Epithelial cell of esophagus (primary cell): Measurements from ENCODE around the gene SFTPD.
"Not testable (repeated sequence)": the region's sequence is repeated elsewhere in the genome, so short reads cannot be mapped to it uniquely, and the experiment has no call there.

Experiments
- DNase-seq: peaks from one replicate; pipeline ENCODE4 v3.0.0; 2010; ENCODE audit warnings: low read depth
- H3K4me3 ChIP-seq: 2 replicates; pipeline ENCODE4 v1.5.1; 2011; ENCODE audit warnings: mild to moderate bottlenecking, low read length, control low read depth
- CTCF ChIP-seq: IDR thresholded peaks from 2 replicates; pipeline ENCODE4 v1.5.1; 2011; ENCODE audit warnings: low read depth, mild to moderate bottlenecking, low read length, control low read depth, inconsistent platforms; ENCODE audit not compliant: insufficient read depth; ENCODE audit errors: missing control alignments

Gene SFTPD

DNA sequence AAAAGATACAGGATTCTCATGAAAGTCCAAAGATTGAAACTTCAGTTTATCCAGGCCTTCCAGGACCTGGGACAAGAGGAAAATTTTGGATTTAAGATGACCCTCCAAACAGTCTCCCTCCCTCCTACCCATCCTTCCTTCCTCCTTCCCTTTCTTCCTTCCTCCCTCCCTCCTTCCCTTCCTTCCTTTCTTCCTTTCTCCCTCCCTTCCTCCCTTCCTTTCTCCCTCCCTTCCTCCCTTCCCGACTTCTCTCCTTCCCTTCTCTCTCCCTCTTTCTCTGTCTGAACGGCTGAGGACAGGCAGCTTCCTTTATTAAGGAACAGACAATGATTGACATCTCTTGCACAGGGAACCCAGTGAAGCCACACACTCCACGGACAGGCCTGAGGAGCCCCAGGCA is 23.3 kb downstream of the SFTPD start:
- H3K4me3 ChIP-seq, result no peak overlapping the region
- no peak for TF ChIP-seq CTCF
- DNase-seq, result no peak

GRCh38 chr10:79923669-79924068 is 25.2 kb downstream of the SFTPD start:
- H3K4me3 ChIP-seq, result no peak overlapping the region
- DNase-seq, result no peak
- no peak for TF ChIP-seq CTCF

DNA sequence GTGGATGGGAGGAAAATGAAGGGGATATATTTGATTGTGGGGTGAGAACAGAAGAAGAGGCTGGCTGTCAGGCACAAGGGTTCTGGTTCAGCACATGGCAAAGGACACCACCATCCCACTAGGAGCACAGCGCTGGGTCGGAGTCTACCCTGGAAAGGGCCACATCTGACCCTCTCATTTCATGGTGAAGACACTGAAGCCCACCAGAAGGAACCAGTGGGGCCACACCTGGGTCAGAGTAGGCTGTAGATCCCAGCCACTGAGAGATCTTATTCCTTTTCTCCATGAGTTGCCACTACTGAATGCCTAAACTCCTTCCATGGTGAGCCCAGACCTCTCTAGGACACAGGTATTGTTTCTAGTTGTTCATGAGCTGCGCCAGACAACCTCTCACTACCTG is 25.8 kb downstream of the SFTPD start:
- no peak for TF ChIP-seq CTCF
- no peak for DNase-seq
- no peak overlapping the region for H3K4me3 ChIP-seq

- not testable (repeated sequence) for H3K4me3 ChIP-seq, DNase-seq
Observed at GRCh38 chr10:79922011-79922412, 26.9 kb downstream of the SFTPD start.

DNA sequence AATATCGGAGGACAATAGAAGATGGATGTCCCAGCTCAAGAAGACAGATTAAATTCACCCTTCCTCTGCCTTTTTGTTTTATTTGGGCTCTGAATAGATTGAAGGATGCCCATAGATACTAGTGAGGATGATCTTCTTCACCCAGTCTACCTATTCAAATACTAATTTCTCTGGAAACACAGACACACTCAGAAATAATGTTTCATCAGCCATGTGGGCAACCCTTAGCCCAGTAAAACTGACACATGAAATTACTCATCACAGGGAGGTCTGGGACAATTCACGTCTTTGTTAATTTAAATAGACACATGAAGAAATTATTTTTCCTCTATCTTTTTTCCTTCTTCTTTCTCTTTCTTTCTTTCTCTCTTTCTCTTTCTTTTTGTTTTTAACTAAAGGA is 33.1 kb downstream of the SFTPD start:
- H3K4me3 ChIP-seq, DNase-seq: not testable (repeated sequence)

GRCh38 chr10:79914512-79914911 is 34.4 kb downstream of the SFTPD start:
- not testable (repeated sequence) for H3K4me3 ChIP-seq, DNase-seq

GRCh38 chr10:79910836-79911235 is 38.1 kb downstream of the SFTPD start:
- no peak for TF ChIP-seq CTCF
- no peak for DNase-seq

DNA sequence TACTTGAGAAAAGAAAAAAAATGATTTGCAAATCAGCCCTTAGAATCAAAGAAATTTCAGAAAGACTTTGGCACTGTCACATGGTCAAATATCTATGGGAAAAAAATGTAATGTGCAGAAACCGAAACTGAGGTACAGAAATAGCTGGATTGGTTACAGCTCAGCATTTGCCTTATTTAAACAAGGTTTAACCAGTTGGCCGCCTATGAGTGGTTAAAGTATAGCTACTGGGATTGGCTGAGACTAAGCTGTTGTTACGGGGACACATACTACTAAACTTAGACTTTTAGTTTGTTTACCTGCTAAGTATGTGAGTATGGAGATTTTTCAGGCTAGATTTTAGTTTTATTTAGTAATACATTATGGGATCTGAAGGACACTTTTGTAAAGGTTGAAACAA is 38.6 kb downstream of the SFTPD start:
- no peak overlapping the region for H3K4me3 ChIP-seq
- no peak for DNase-seq
- no peak for TF ChIP-seq CTCF

More at GRCh38 chr10:79910836-79911235, 38.1 kb downstream of the SFTPD start:
- H3K4me3 ChIP-seq, result no peak overlapping the region
